ENCODE measurements around the gene ART5. TPM values are rescaled to one million over a fixed set of nuclear protein-coding genes. Genes with fewer than 3 reads are reported as not detected.

The ART5 gene, protein sequence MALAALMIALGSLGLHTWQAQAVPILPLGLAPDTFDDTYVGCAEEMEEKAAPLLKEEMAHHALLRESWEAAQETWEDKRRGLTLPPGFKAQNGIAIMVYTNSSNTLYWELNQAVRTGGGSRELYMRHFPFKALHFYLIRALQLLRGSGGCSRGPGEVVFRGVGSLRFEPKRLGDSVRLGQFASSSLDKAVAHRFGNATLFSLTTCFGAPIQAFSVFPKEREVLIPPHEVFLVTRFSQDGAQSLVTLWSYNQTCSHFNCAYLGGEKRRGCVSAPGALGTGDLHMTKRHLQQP
- total RNA-seq (1 to 10 TPM; 1.3 to 6.5 (median 3.8) TPM), polyA plus RNA-seq (1 to 10 TPM; 2.8 to 3.1 TPM)
- long read RNA-seq, donor 1, partial matches to known transcripts = 6 of 19 reads
- long read RNA-seq, donor 1, other reads (novel, unspliced or antisense) = 9 of 19 reads
- long read RNA-seq, donor 2, partial matches to known transcripts = 0 of 2 reads
- long read RNA-seq, donor 2, other reads (novel, unspliced or antisense) = 0 of 2 reads
- long read RNA-seq, donor 3, partial matches to known transcripts = 0 of 5 reads
- long read RNA-seq, donor 3, other reads (novel, unspliced or antisense) = 2 of 5 reads

DNA sequence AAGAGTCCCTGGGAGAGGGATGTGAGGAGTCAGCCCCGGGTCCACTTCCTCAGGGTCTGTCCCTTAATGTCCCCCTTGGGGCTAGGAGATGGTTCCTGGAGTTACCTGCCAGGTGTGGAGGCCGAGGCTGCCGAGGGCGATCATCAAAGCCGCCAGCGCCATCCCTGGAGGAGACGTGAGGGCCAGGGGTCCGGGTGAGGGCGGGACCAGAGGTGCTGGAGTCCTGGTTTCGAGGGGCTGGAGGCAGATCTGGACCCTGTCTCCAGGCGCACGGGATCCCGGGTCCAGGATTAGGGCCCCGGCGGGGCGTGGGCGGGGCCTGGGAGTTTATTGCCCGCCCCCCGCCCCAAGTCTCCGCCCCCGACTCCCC lies at the start of gene ART5:
ART5 (minus strand) TSS at position 292 of the 370 bp plus-strand sequence; CDS start at position 162, 130 bp downstream.
- TF ChIP-seq POLR2A (IDR thresholded peaks at IDR 0.05) (no peak), EP300 (IDR thresholded peaks at IDR 0.05) (no peak)
- TF ChIP-seq, protein P1, sequence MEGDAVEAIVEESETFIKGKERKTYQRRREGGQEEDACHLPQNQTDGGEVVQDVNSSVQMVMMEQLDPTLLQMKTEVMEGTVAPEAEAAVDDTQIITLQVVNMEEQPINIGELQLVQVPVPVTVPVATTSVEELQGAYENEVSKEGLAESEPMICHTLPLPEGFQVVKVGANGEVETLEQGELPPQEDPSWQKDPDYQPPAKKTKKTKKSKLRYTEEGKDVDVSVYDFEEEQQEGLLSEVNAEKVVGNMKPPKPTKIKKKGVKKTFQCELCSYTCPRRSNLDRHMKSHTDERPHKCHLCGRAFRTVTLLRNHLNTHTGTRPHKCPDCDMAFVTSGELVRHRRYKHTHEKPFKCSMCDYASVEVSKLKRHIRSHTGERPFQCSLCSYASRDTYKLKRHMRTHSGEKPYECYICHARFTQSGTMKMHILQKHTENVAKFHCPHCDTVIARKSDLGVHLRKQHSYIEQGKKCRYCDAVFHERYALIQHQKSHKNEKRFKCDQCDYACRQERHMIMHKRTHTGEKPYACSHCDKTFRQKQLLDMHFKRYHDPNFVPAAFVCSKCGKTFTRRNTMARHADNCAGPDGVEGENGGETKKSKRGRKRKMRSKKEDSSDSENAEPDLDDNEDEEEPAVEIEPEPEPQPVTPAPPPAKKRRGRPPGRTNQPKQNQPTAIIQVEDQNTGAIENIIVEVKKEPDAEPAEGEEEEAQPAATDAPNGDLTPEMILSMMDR (IDR thresholded peaks at IDR 0.05) = no peak
- no peak for DNase-seq
- Histone ChIP-seq H3K27ac (peak within 1 kb of the TSS; percentile 39 to 78), H3K4me3 (peak within 1 kb of the TSS; percentile 51), H3K36me3 (no peaks in the 10 kb centered on the region), H3K27me3 (no peaks in the 10 kb centered on the region), H3K4me1 (ENCODE audit: insufficient read depth) (peaks cover 6% of the 10 kb centered on the region), H3K9me3 (no peaks in the 10 kb centered on the region)
- 6 to 17% (median 17%) methylated on average over 17 to 21 of the region's 21 CpGs for WGBS, 3 donors
- intact Hi-C loops (cut with DNase I) = no loop called here

DNA sequence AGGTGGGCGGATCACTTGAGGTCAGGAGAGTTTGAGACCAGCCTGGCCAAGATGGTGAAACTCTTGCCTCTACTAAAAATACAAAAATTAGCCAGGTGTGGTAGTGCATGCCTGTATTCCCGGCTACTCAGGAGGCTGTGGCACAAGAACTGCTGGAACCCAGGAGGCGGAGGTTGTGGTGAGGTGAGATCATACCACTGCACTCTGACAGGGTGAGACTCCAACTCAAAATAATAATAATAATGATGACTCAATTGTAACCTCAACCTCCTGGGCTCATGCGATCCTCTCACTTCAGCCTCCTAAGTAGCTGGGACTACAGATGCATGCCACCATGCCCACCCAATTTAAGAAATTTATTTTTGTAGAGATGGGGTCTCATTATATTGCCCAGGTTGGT lies 45.0 kb upstream of the ART5 start:
- TF ChIP-seq POLR2A (IDR thresholded peaks at IDR 0.05) (no peak), EP300 (IDR thresholded peaks at IDR 0.05) (no peak)
- TF ChIP-seq, protein P1 (IDR thresholded peaks at IDR 0.05) = no peak
- Histone ChIP-seq H3K4me3 (no peak overlapping the region), H3K27me3 (no peaks in the 10 kb centered on the region), H3K27ac (no peak overlapping the region), H3K9me3 (no peaks in the 10 kb centered on the region), H3K36me3 (no peaks in the 10 kb centered on the region), H3K4me1 (ENCODE audit: insufficient read depth) (peaks cover 4% of the 10 kb centered on the region)
- WGBS, 3 donors = 74 to 98% (median 86%) methylated on average over 4 of the region's 4 CpGs
- DNase-seq = no peak
- intact Hi-C loops (cut with DNase I) = no loop called here

DNA sequence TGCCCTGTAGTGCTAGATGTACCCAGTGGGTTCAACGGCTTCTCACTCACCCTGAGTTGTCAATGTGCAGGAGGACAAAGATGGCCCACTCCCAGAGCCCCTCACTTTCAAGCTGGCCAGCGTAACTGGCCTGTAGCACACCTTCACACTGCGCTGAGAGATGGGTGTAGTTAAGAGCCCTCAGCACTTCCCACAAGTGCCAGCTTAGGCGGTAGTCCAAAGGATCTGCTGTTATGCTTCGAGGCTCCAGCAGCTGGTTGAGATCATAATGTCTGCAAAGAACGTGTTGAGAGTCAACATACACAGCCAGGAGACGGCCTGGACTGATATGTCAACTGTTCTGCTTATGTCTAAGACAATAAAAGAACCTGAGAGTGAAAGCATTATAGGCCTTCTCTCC lies 44.1 kb upstream of the ART5 start:
- H3K27ac ChIP-seq = no peak overlapping the region

DNA sequence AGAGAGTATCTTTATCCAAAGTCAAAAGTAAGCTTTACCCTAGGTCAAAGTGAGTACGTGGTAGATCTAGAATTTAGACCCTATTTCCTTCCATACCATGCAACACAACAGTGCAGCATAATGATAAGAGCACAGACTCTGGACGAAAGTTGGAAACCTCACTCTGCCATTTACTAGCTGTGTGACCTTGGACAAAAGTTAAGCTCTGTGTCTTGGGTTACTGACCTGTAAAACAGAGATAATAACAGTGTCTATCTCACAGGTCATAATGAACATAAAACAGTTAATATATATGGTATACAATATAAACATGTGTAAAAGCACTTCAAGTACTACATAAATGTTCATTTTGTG lies 43.0 kb upstream of the ART5 start:
- WGBS, 3 donors = 13 to 48% (median 15%) methylated on average over 2 of the region's 2 CpGs

More for the DNA sequence above, 44.1 kb upstream of the ART5 start:
- no peaks in the 10 kb centered on the region for H3K27me3 ChIP-seq
- no peak overlapping the region for H3K4me3 ChIP-seq
- H3K36me3 ChIP-seq = no peaks in the 10 kb centered on the region
- no peaks in the 10 kb centered on the region for H3K9me3 ChIP-seq
- 39 to 57% (median 43%) methylated on average over 7 of the region's 7 CpGs for WGBS, 3 donors
- no peak for DNase-seq
- intact Hi-C loops (cut with DNase I) = no loop called here
- peaks cover 4% of the 10 kb centered on the region for H3K4me1 ChIP-seq (ENCODE audit: insufficient read depth)
- TF ChIP-seq POLR2A (IDR thresholded peaks at IDR 0.05) = no peak
- TF ChIP-seq, protein P1 (IDR thresholded peaks at IDR 0.05) = no peak
- TF ChIP-seq EP300 (IDR thresholded peaks at IDR 0.05) = no peak

More for the DNA sequence above, 43.0 kb upstream of the ART5 start:
- Histone ChIP-seq H3K27me3 (no peaks in the 10 kb centered on the region), H3K4me1 (ENCODE audit: insufficient read depth) (peaks cover 4% of the 10 kb centered on the region), H3K4me3 (no peak overlapping the region), H3K27ac (no peak overlapping the region), H3K36me3 (no peaks in the 10 kb centered on the region), H3K9me3 (no peaks in the 10 kb centered on the region)
- no peak for TF ChIP-seq EP300 (IDR thresholded peaks at IDR 0.05)
- intact Hi-C loops (cut with DNase I) = no loop called here
- no peak for DNase-seq

Data from ovary (tissue), 10 donors.